Transverse colon (tissue), 4 donors: ENCODE results near the gene SLC35A3. TPM values are rescaled to one million over a fixed set of nuclear protein-coding genes. Genes with fewer than 3 reads are reported as not detected.

Experiments
- DNase-seq: peaks from one replicate; pipeline ENCODE4 v3.0.0-alpha.2; 2019
- H3K27ac ChIP-seq, 4 donors: fragments of 200-600 bp; sonication (generic); 2 replicates each; pipeline ENCODE4 v1.5.1; 2016 to 2018; ENCODE audit warnings: inconsistent platforms in 4 of 4
- H3K27me3 ChIP-seq: fragments of 200-600 bp; sonication (generic); 2 replicates; pipeline ENCODE4 v1.5.1; 2017; ENCODE audit warnings: inconsistent platforms
- H3K36me3 ChIP-seq, 4 donors: fragments of 200-600 bp; sonication (generic); 2 replicates each; pipeline ENCODE4 v1.5.1; 2017 to 2019; ENCODE audit warnings: inconsistent platforms in 4 of 4
- H3K4me1 ChIP-seq, 4 donors: fragments of 200-600 bp; sonication (generic); 2 replicates each; pipeline ENCODE4 v1.5.1; 2017 to 2020; ENCODE audit warnings: inconsistent platforms in 4 of 4
- H3K4me3 ChIP-seq, 4 donors: fragments of 200-600 bp; sonication (generic); 1 replicate in 1 of 4; 2 replicates in 3 of 4; pipeline versions ENCODE4 v1.5.1 to v1.6.1; 2017 to 2019; ENCODE audit warnings: inconsistent platforms in 4 of 4
- H3K9me3 ChIP-seq, 2 donors: fragments of 200-600 bp; sonication (generic); 2 replicates each; pipeline ENCODE4 v1.5.1; 2017 to 2019; ENCODE audit warnings: inconsistent platforms in 2 of 2
- CTCF ChIP-seq, 5 experiments: fragments of 200-600 bp in 3 of 5; fragments of 450-650 bp in 2 of 5; sonication (generic) in 3 of 5; IDR thresholded peaks; 1 replicate in 2 of 5; 2 replicates in 3 of 5; pipeline ENCODE4 v1.5.1; 2016 to 2017; ENCODE audit warnings: antibody characterized with exemption in 5 of 5, inconsistent platforms in 3 of 5, mild to moderate bottlenecking in 2 of 5, moderate library complexity in 1 of 5
- EP300 ChIP-seq: sonication (generic); formaldehyde crosslinking; IDR thresholded peaks from one replicate; pipeline ENCODE4 v1.6.1; 2017; ENCODE audit warnings: antibody characterized with exemption, low read depth
- POLR2A ChIP-seq: fragments of 450-650 bp; IDR thresholded peaks from one replicate; pipeline ENCODE4 v1.6.1; 2016; ENCODE audit warnings: antibody characterized with exemption, mild to moderate bottlenecking, moderate library complexity
- POLR2AphosphoS5 ChIP-seq, 3 donors: sonication (generic); formaldehyde crosslinking; IDR thresholded peaks; one replicate each; pipeline ENCODE4 v1.6.1; 2016; ENCODE audit warnings: antibody characterized with exemption in 3 of 3
- WGBS, 2 donors: methylation state at CpG; one replicate each; pipeline ENCODE4 v1.1.5; 2018; ENCODE audit warnings: low coverage in 1 of 2; 5-methylcytosine and 5-hydroxymethylcytosine counted together
- in situ Hi-C, 4 donors: fragments of 200-750 bp; cut with MboI; loops; one replicate each; pipeline versions ENCODE4 v1.15.0 to v1.15.1; 2017; ENCODE audit warnings: low sequenced_read_pairs in 3 of 4, low pct_ligation_motif_present in 1 of 4, low pct_unique_long_range_greater_than_20kb in 1 of 4
- intact Hi-C: fragments of 100-400 bp; cut with DNase I; formaldehyde crosslinking; loops from one replicate; pipeline ENCODE4 v1.15.1; 2023; ENCODE audit warnings: low total_unique reads
- total RNA-seq, 4 donors: library from RNA; depleted of rRNA; stranded (reverse); fragments of >200 nt; gene quantifications; one replicate each; pipeline ENCODE4 v1.1.0, GENCODE V29; 2016

SLC35A3 gene
- total RNA-seq, 4 donors from 2014 or later: 74.4 to 151 (median 111) TPM

GRCh38 chr1:99978218-99978617 lies 8.4 kb downstream of the SLC35A3 start:
- H3K4me3 ChIP-seq: no peak overlapping the region
- H3K9me3 ChIP-seq: no peaks in the 10 kb centered on the region
- intact Hi-C loops: no loop called here
- H3K4me1 ChIP-seq: peaks cover 0 to 55% (median 20%) of the 10 kb centered on the region in 4 donors
- in situ Hi-C loops: no loop called here
- 86 to 100% methylated on average over 1 to 2 of the region's 2 CpGs for WGBS, 2 donors
- H3K36me3 ChIP-seq: no peaks in the 10 kb centered on the region
- no peaks in the 10 kb centered on the region for H3K27me3 ChIP-seq
- H3K27ac ChIP-seq: peak overlapping the region; percentile 80 to 89 (median 83)
- no peak for TF ChIP-seq POLR2A
- TF ChIP-seq EP300: no peak
- no peak for TF ChIP-seq POLR2AphosphoS5 (IDR thresholded peaks at IDR 0.05)
- TF ChIP-seq CTCF (IDR thresholded peaks at IDR 0.05): no peak
- no peak for DNase-seq

- no peak for DNase-seq
- no peaks in the 10 kb centered on the region for H3K36me3 ChIP-seq
- no peak for TF ChIP-seq EP300
- no peak overlapping the region for H3K4me3 ChIP-seq
- H3K27me3 ChIP-seq: no peaks in the 10 kb centered on the region
- intact Hi-C loops: no loop called here
- H3K4me1 ChIP-seq: peaks cover 0 to 46% (median 16%) of the 10 kb centered on the region in 4 donors
- H3K9me3 ChIP-seq: no peaks in the 10 kb centered on the region
- H3K27ac ChIP-seq: no peak overlapping the region
- in situ Hi-C loops: no loop called here
These were observed 9.3 kb downstream of the SLC35A3 start for GRCh38 chr1:99979091-99979490.

GRCh38 chr1:99980928-99981327 lies 11.1 kb downstream of the SLC35A3 start:
- Histone ChIP-seq H3K27ac (no peak overlapping the region), H3K27me3 (no peaks in the 10 kb centered on the region), H3K36me3 (no peaks in the 10 kb centered on the region), H3K9me3 (peaks cover 0 to 6% of the 10 kb centered on the region in 2 donors), H3K4me3 (no peak overlapping the region), H3K4me1 (peaks cover 0 to 40% (median 13%) of the 10 kb centered on the region in 4 donors)
- in situ Hi-C loops (no loop called here), intact Hi-C loops (no loop called here)
- no peak for DNase-seq
- no peak for TF ChIP-seq EP300
- TF ChIP-seq CTCF (IDR thresholded peaks at IDR 0.05): no peak
- no peak for TF ChIP-seq POLR2A

GRCh38 chr1:99986656-99987225 lies 16.9 kb downstream of the SLC35A3 start:
- Histone ChIP-seq H3K27ac (peak overlapping the region; percentile 61 to 81 (median 70)), H3K9me3 (peaks cover 0 to 9% of the 10 kb centered on the region in 2 donors), H3K4me3 (no peak overlapping the region), H3K36me3 (peaks cover 0 to 9% (median 3%) of the 10 kb centered on the region in 4 donors), H3K27me3 (no peaks in the 10 kb centered on the region), H3K4me1 (peaks cover 6 to 27% (median 19%) of the 10 kb centered on the region in 4 donors)
- TF ChIP-seq CTCF (IDR thresholded peaks at IDR 0.05): no peak
- no peak for TF ChIP-seq EP300
- TF ChIP-seq POLR2AphosphoS5 (IDR thresholded peaks at IDR 0.05): no peak
- no peak for TF ChIP-seq POLR2A
- 42 to 75% methylated on average over 2 of the region's 2 CpGs for WGBS, 2 donors
- intact Hi-C loops (no loop called here), in situ Hi-C loops (no loop called here)
- peak; percentile 41 for DNase-seq

GRCh38 chr1:99988210-99988765 lies 18.5 kb downstream of the SLC35A3 start:
- 88 to 100% methylated on average over 1 of the region's 1 CpG for WGBS, 2 donors
- intact Hi-C loops: no loop called here
- TF ChIP-seq POLR2A (no peak), EP300 (no peak), POLR2AphosphoS5 (IDR thresholded peaks at IDR 0.05) (no peak), CTCF (IDR thresholded peaks at IDR 0.05) (no peak)

More at GRCh38 chr1:99988210-99988765, 18.5 kb downstream of the SLC35A3 start:
- Histone ChIP-seq H3K4me1 (peaks cover 6 to 27% (median 19%) of the 10 kb centered on the region in 4 donors), H3K27ac (no peak overlapping the region), H3K4me3 (no peak overlapping the region), H3K27me3 (no peaks in the 10 kb centered on the region), H3K36me3 (peaks cover 0 to 22% (median 3%) of the 10 kb centered on the region in 4 donors), H3K9me3 (peaks cover 0 to 20% of the 10 kb centered on the region in 2 donors)
- DNase-seq: no peak
- in situ Hi-C loops: no loop called here
